ENCODE measurements around the gene DCLRE1A. TPM values are rescaled to one million over a fixed set of nuclear protein-coding genes. Genes with fewer than 3 reads are reported as not detected.
"Not testable (repeated sequence)": the region's sequence is repeated elsewhere in the genome, so short reads cannot be mapped to it uniquely, and the experiment has no call there.

Gene DCLRE1A
- total and polyA plus RNA-seq, 5 donors from 2014 or later: 4.4 to 9.1 (median 6.0) TPM

GRCh38 chr10:113843972-113844485 is 9.9 kb downstream of the DCLRE1A start:
- H3K36me3 Mint-ChIP-seq: peaks cover 30% of the 10 kb centered on the region
- no peaks in the 10 kb centered on the region for H3K9me3 Mint-ChIP-seq
- H3K36me3 ChIP-seq (ENCODE audit: control insufficient read depth, insufficient read depth, low read length): peaks cover 16% of the 10 kb centered on the region
- no peak overlapping the region for H3K4me3 Mint-ChIP-seq
- ATAC-seq (ENCODE audit: low read depth in 2 of 2) (no peak), DNase-seq (no peak)
- H3K4me3 ChIP-seq (ENCODE audit: low read depth, low read length): no peak overlapping the region
- H3K27ac Mint-ChIP-seq: no peak overlapping the region
- H3K27me3 Mint-ChIP-seq: no peaks in the 10 kb centered on the region
- no peaks in the 10 kb centered on the region for H3K27me3 ChIP-seq (ENCODE audit: control insufficient read depth, insufficient read depth, low read length)
- peaks cover 6 to 24% (median 12%) of the 10 kb centered on the region in 4 donors for H3K4me1 Mint-ChIP-seq
- no peak overlapping the region for H3K27ac ChIP-seq (ENCODE audit: insufficient read depth, low read length, poor library complexity, severe bottlenecking)
- H3K9me3 ChIP-seq (ENCODE audit: control insufficient read depth in 2 of 2, low read length in 2 of 2): no peaks in the 10 kb centered on the region
- H3K4me1 ChIP-seq (ENCODE audit: control insufficient read depth, insufficient read depth, low read length, poor library complexity, severe bottlenecking): no peaks in the 10 kb centered on the region

- H3K9me3 ChIP-seq (ENCODE audit: control insufficient read depth in 2 of 2, low read length in 2 of 2): no peaks in the 10 kb centered on the region
- peaks cover 0 to 10% (median 2%) of the 10 kb centered on the region in 4 donors for H3K4me1 Mint-ChIP-seq
- H3K4me3 ChIP-seq (ENCODE audit: low read depth, low read length): no peak overlapping the region
- H3K36me3 ChIP-seq (ENCODE audit: control insufficient read depth, insufficient read depth, low read length): peaks cover 16% of the 10 kb centered on the region
- H3K4me1 ChIP-seq (ENCODE audit: control insufficient read depth, insufficient read depth, low read length, poor library complexity, severe bottlenecking): no peaks in the 10 kb centered on the region
- ATAC-seq (ENCODE audit: low read depth in 2 of 2) (no peak), DNase-seq (no peak)
- no peaks in the 10 kb centered on the region for H3K27me3 Mint-ChIP-seq
- no peaks in the 10 kb centered on the region for H3K9me3 Mint-ChIP-seq
- no peak overlapping the region for H3K4me3 Mint-ChIP-seq
- peaks cover 28% of the 10 kb centered on the region for H3K36me3 Mint-ChIP-seq
- no peak overlapping the region for H3K27ac ChIP-seq (ENCODE audit: insufficient read depth, low read length, poor library complexity, severe bottlenecking)
- no peak overlapping the region for H3K27ac Mint-ChIP-seq
- no peaks in the 10 kb centered on the region for H3K27me3 ChIP-seq (ENCODE audit: control insufficient read depth, insufficient read depth, low read length)
Measured at GRCh38 chr10:113842171-113842570, 11.7 kb downstream of the DCLRE1A start.

GRCh38 chr10:113828567-113828966 is 25.3 kb downstream of the DCLRE1A start:
- not testable (repeated sequence) for H3K4me1 ChIP-seq (ENCODE audit: control insufficient read depth, insufficient read depth, low read length, poor library complexity, severe bottlenecking); DNase-seq; H3K27me3 ChIP-seq (ENCODE audit: control insufficient read depth, insufficient read depth, low read length); H3K27ac ChIP-seq (ENCODE audit: insufficient read depth, low read length, poor library complexity, severe bottlenecking); ATAC-seq (ENCODE audit: low read depth in 2 of 2); H3K4me3 Mint-ChIP-seq; H3K4me1 Mint-ChIP-seq; H3K36me3 ChIP-seq (ENCODE audit: control insufficient read depth, insufficient read depth, low read length); H3K27ac Mint-ChIP-seq; H3K36me3 Mint-ChIP-seq; H3K4me3 ChIP-seq (ENCODE audit: low read depth, low read length); H3K9me3 ChIP-seq (ENCODE audit: control insufficient read depth in 2 of 2, low read length in 2 of 2); H3K9me3 Mint-ChIP-seq
- H3K27me3 Mint-ChIP-seq: peaks cover 20% of the 10 kb centered on the region

- Mint-ChIP-seq H3K27me3 (peaks cover 25% of the 10 kb centered on the region), H3K36me3 (no peaks in the 10 kb centered on the region), H3K4me1 (no peaks in the 10 kb centered on the region), H3K9me3 (no peaks in the 10 kb centered on the region), H3K4me3 (no peak overlapping the region), H3K27ac (no peak overlapping the region)
- H3K4me3 ChIP-seq (ENCODE audit: low read depth, low read length): no peak overlapping the region
- DNase-seq: no peak
- H3K27me3 ChIP-seq (ENCODE audit: control insufficient read depth, insufficient read depth, low read length): no peaks in the 10 kb centered on the region
- no peaks in the 10 kb centered on the region for H3K36me3 ChIP-seq (ENCODE audit: control insufficient read depth, insufficient read depth, low read length)
- no peak overlapping the region for H3K27ac ChIP-seq (ENCODE audit: insufficient read depth, low read length, poor library complexity, severe bottlenecking)
- no peaks in the 10 kb centered on the region for H3K4me1 ChIP-seq (ENCODE audit: control insufficient read depth, insufficient read depth, low read length, poor library complexity, severe bottlenecking)
- no peak for ATAC-seq (ENCODE audit: low read depth in 2 of 2)
- no peaks in the 10 kb centered on the region for H3K9me3 ChIP-seq (ENCODE audit: control insufficient read depth in 2 of 2, low read length in 2 of 2)
Measured at GRCh38 chr10:113825791-113826190, 28.1 kb downstream of the DCLRE1A start.

- no peaks in the 10 kb centered on the region for H3K4me1 ChIP-seq (ENCODE audit: control insufficient read depth, insufficient read depth, low read length, poor library complexity, severe bottlenecking)
- no peak for DNase-seq
- H3K27ac ChIP-seq (ENCODE audit: insufficient read depth, low read length, poor library complexity, severe bottlenecking): no peak overlapping the region
- peaks cover 26% of the 10 kb centered on the region for H3K27me3 Mint-ChIP-seq
- H3K27me3 ChIP-seq (ENCODE audit: control insufficient read depth, insufficient read depth, low read length): no peaks in the 10 kb centered on the region
- no peak overlapping the region for H3K4me3 ChIP-seq (ENCODE audit: low read depth, low read length)
- H3K9me3 Mint-ChIP-seq: peaks cover 0 to 2% (median 0%) of the 10 kb centered on the region in 7 donors
- no peaks in the 10 kb centered on the region for H3K4me1 Mint-ChIP-seq
- no peaks in the 10 kb centered on the region for H3K36me3 Mint-ChIP-seq
- H3K9me3 ChIP-seq (ENCODE audit: control insufficient read depth in 2 of 2, low read length in 2 of 2): no peaks in the 10 kb centered on the region
- H3K36me3 ChIP-seq (ENCODE audit: control insufficient read depth, insufficient read depth, low read length): no peaks in the 10 kb centered on the region
- no peak overlapping the region for H3K27ac Mint-ChIP-seq
- no peak overlapping the region for H3K4me3 Mint-ChIP-seq
- ATAC-seq (ENCODE audit: low read depth in 2 of 2): no peak
Measured at GRCh38 chr10:113823389-113823788, 30.5 kb downstream of the DCLRE1A start.

GRCh38 chr10:113822174-113822573 is 31.7 kb downstream of the DCLRE1A start:
- DNase-seq (no peak), ATAC-seq (ENCODE audit: low read depth in 2 of 2) (no peak)
- Mint-ChIP-seq H3K9me3 (peaks cover 0 to 2% (median 0%) of the 10 kb centered on the region in 7 donors), H3K36me3 (no peaks in the 10 kb centered on the region), H3K27ac (no peak overlapping the region), H3K4me3 (no peak overlapping the region), H3K27me3 (peaks cover 20% of the 10 kb centered on the region), H3K4me1 (no peaks in the 10 kb centered on the region)
- no peaks in the 10 kb centered on the region for H3K4me1 ChIP-seq (ENCODE audit: control insufficient read depth, insufficient read depth, low read length, poor library complexity, severe bottlenecking)
- H3K27ac ChIP-seq (ENCODE audit: insufficient read depth, low read length, poor library complexity, severe bottlenecking): no peak overlapping the region
- no peaks in the 10 kb centered on the region for H3K9me3 ChIP-seq (ENCODE audit: control insufficient read depth in 2 of 2, low read length in 2 of 2)
- no peak overlapping the region for H3K4me3 ChIP-seq (ENCODE audit: low read depth, low read length)
- no peaks in the 10 kb centered on the region for H3K36me3 ChIP-seq (ENCODE audit: control insufficient read depth, insufficient read depth, low read length)
- H3K27me3 ChIP-seq (ENCODE audit: control insufficient read depth, insufficient read depth, low read length): no peaks in the 10 kb centered on the region

GRCh38 chr10:113821306-113821705 is 32.6 kb downstream of the DCLRE1A start:
- H3K36me3 ChIP-seq (ENCODE audit: control insufficient read depth, insufficient read depth, low read length); H3K9me3 Mint-ChIP-seq; ATAC-seq (ENCODE audit: low read depth in 2 of 2); H3K36me3 Mint-ChIP-seq; H3K4me3 ChIP-seq (ENCODE audit: low read depth, low read length); H3K27ac ChIP-seq (ENCODE audit: insufficient read depth, low read length, poor library complexity, severe bottlenecking); H3K4me1 Mint-ChIP-seq; H3K4me1 ChIP-seq (ENCODE audit: control insufficient read depth, insufficient read depth, low read length, poor library complexity, severe bottlenecking); H3K27me3 ChIP-seq (ENCODE audit: control insufficient read depth, insufficient read depth, low read length); DNase-seq; H3K9me3 ChIP-seq (ENCODE audit: control insufficient read depth in 2 of 2, low read length in 2 of 2); H3K27ac Mint-ChIP-seq; H3K4me3 Mint-ChIP-seq: not testable (repeated sequence)
- H3K27me3 Mint-ChIP-seq: peaks cover 12% of the 10 kb centered on the region

- H3K4me1 Mint-ChIP-seq: no peaks in the 10 kb centered on the region
- ATAC-seq (ENCODE audit: low read depth in 2 of 2): no peak
- H3K27ac Mint-ChIP-seq: peak overlapping the region in 1 of 3 donors; percentile 16
- H3K4me3 Mint-ChIP-seq: no peak overlapping the region
- Histone ChIP-seq H3K4me3 (ENCODE audit: low read depth, low read length) (no peak overlapping the region), H3K36me3 (ENCODE audit: control insufficient read depth, insufficient read depth, low read length) (no peaks in the 10 kb centered on the region), H3K27me3 (ENCODE audit: control insufficient read depth, insufficient read depth, low read length) (no peaks in the 10 kb centered on the region), H3K9me3 (ENCODE audit: control insufficient read depth in 2 of 2, low read length in 2 of 2) (no peaks in the 10 kb centered on the region), H3K27ac (ENCODE audit: insufficient read depth, low read length, poor library complexity, severe bottlenecking) (no peak overlapping the region), H3K4me1 (ENCODE audit: control insufficient read depth, insufficient read depth, low read length, poor library complexity, severe bottlenecking) (no peaks in the 10 kb centered on the region)
- peaks cover 12% of the 10 kb centered on the region for H3K27me3 Mint-ChIP-seq
- H3K9me3 Mint-ChIP-seq: peaks cover 0 to 2% (median 0%) of the 10 kb centered on the region in 7 donors
- DNase-seq: no peak
- no peaks in the 10 kb centered on the region for H3K36me3 Mint-ChIP-seq
Measured at GRCh38 chr10:113820507-113820906, 33.4 kb downstream of the DCLRE1A start.

Measured in CD4-positive, CD25-positive, alpha-beta regulatory T cell (primary cell).